ENCODE data around the gene HELZ2. TPM values are rescaled to one million over a fixed set of nuclear protein-coding genes. Genes with fewer than 3 reads are reported as not detected.

HELZ2 gene
- total and polyA plus RNA-seq, 7 experiments from 2014 or later, result 3.8 to 102 (median 24.9) TPM

DNA sequence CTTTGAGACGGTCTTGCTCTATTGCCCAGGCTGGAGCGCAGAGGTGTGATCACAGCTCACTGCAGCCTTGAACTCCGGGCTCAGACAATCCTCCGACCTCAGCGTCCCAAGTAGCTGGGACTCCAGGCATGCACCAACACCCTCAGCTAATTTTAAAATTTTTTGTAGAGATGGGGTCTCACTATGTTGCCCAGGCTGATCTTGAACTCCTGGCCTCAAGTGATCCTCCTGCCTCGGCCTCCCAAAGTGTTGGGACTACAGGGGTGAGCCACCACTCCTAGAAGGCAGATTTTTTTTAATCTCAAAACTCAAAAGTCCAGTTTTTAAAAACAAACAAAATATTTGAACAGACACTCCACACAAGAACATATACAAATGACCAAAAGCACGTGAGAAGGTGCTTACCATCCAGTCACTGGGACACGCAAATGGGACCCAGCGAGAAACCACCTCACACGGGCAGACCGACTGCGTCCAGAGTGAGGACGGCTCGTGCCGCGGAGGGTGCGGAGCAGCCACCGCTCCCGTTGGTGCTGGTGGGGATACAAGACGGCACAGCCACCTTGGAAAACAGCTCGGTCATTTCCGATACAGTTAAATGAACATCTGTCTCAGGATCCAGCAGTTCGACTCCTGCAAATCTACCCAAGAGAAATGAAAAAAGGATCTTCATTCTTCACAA, 8.5 kb upstream of the HELZ2 start:
- Histone ChIP-seq H3K4me3 (ENCODE audit: low read length) (no peak overlapping the region), H3K27ac (ENCODE audit: low read depth, low read length) (no peak overlapping the region), H3K27me3 (ENCODE audit: control insufficient read depth in 2 of 2, insufficient read depth in 2 of 2, low read length in 2 of 2) (no peaks in the 10 kb centered on the region), H3K36me3 (ENCODE audit: control insufficient read depth in 2 of 3, insufficient read depth in 3 of 3, low read length in 3 of 3) (no peaks in the 10 kb centered on the region), H3K9me3 (ENCODE audit: control insufficient read depth in 2 of 3, low read length in 3 of 3) (no peaks in the 10 kb centered on the region), H3K4me1 (ENCODE audit: control insufficient read depth in 2 of 2, insufficient read depth in 2 of 2, low read length in 2 of 2) (peaks cover 0 to 18% of the 10 kb centered on the region in 2 donors)
- no peak for DNase-seq
- Mint-ChIP-seq H3K9me3 (no peaks in the 10 kb centered on the region), H3K4me3 (no peak overlapping the region), H3K27ac (peak overlapping the region in 2 of 9 donors; percentile 41 to 46), H3K36me3 (no peaks in the 10 kb centered on the region), H3K27me3 (peaks cover 0 to 33% (median 0%) of the 10 kb centered on the region in 5 donors), H3K4me1 (peaks cover 5 to 26% (median 16%) of the 10 kb centered on the region in 7 donors)
- POLR2A ChIA-PET, result interaction anchor here (0.7 to 1.2 kb wide), 5 partner anchors 21 to 56 kb away, joined by 3 to 5 read pairs (median 3); partner anchors contain the start of gene PTK6
- CTCF ChIA-PET, result interaction anchor here (2.6 kb wide), 1 partner anchor 45 kb away, joined by 18 read pairs; the partner anchor contains the start of gene PTK6
- intact Hi-C loops (cut with micrococcal nuclease), result no loop called here
- ATAC-seq, result no peak

DNA sequence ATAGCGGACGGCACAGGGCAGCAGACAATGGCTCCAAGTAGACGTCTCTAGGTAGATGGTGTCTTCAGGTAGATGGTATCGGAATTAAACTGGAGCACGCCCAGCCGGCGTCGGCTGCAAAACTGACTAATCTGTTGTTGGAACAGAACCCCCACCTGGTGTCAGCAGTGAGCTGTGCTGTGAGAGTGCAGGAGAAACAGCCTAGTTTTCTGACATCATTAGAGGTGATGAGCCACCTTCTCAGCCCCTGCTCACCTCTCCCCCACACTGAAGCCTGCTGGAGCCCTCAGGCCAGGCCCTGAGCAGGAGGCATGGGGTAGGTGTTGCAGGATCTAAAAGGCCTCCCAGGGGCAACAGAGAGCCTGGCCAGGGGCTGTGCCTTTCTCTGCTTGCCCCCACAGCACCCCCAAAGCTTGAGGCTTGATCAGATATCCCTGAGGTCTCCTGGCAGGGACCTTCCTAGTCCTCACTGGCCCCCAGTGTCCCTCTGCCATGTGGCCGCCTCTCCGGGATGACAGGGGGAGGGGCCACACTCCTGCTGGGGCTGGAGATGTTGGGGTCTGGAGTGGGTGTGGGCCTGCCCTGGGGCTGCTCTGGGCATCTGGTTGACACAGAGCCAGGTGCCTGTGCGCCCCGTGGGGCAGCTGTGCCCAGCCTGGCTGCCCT, 6.9 kb upstream of the HELZ2 start:
- H3K36me3 ChIP-seq (ENCODE audit: control insufficient read depth in 2 of 3, insufficient read depth in 3 of 3, low read length in 3 of 3), result no peaks in the 10 kb centered on the region
- POLR2A ChIA-PET, result interaction anchor here (1.0 to 1.2 kb wide), 3 partner anchors 43 to 58 kb away, joined by 3 to 5 read pairs (median 3); no protein-coding TSS in a partner anchor

DNA sequence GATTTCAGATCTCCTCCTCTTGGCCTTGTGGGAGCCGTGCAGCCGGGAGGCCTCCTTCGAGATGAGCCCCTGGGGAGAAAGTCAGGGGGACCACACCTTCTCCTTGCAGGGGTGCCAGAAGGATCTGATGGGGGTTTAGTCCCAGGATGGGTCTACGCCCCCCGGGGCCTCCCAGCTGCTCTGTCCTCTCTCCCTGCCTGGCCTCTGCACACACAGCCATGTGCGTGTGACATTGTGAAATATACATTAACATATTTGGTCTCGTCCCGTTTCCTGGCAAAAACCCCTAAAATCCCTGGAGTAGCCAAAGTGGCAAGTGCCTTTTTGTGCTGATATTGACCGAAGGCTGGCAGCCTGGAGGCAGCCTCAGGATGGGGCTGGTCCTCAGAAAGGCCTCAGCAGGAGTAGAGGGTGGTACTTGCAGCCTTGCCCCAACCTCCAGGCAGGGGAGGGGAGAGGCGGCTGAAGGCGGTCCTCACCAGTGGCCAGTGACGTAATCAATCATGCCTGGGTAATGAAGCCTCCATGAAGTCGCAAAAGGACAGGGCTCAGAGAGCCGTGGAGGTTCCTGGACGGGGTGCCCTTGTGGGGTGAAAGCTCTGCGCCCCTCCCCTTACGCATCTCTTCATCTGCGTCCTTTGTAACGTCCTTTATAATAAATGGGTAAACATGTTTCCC, 5.1 kb upstream of the HELZ2 start:
- peaks cover 5 to 10% of the 10 kb centered on the region in 2 donors for H3K4me1 ChIP-seq (ENCODE audit: control insufficient read depth in 2 of 2, insufficient read depth in 2 of 2, low read length in 2 of 2)
- Mint-ChIP-seq H3K4me1 (peaks cover 0 to 14% (median 11%) of the 10 kb centered on the region in 7 donors), H3K4me3 (no peak overlapping the region), H3K9me3 (no peaks in the 10 kb centered on the region), H3K36me3 (no peaks in the 10 kb centered on the region), H3K27me3 (peaks cover 0 to 47% (median 0%) of the 10 kb centered on the region in 5 donors), H3K27ac (peak overlapping the region in 1 of 9 donors; percentile 31)
- no peak for ATAC-seq
- H3K27ac ChIP-seq (ENCODE audit: low read depth, low read length), result no peak overlapping the region
- DNase-seq, result no peak
- H3K27me3 ChIP-seq (ENCODE audit: control insufficient read depth in 2 of 2, insufficient read depth in 2 of 2, low read length in 2 of 2), result no peaks in the 10 kb centered on the region
- no peak overlapping the region for H3K4me3 ChIP-seq (ENCODE audit: low read length)
- ChIA-PET CTCF (interaction anchor here (0.6 to 0.7 kb wide), 2 partner anchors 8 to 355 kb away, joined by 3 to 6 read pairs; no protein-coding TSS in a partner anchor), POLR2A (no interaction called here)
- no peaks in the 10 kb centered on the region for H3K36me3 ChIP-seq (ENCODE audit: control insufficient read depth in 2 of 3, insufficient read depth in 3 of 3, low read length in 3 of 3)
- intact Hi-C loops (cut with micrococcal nuclease), result no loop called here
- H3K9me3 ChIP-seq (ENCODE audit: control insufficient read depth in 2 of 3, low read length in 3 of 3), result no peaks in the 10 kb centered on the region

More for the DNA sequence above, 6.9 kb upstream of the HELZ2 start:
- Histone ChIP-seq H3K4me1 (ENCODE audit: control insufficient read depth in 2 of 2, insufficient read depth in 2 of 2, low read length in 2 of 2) (peaks cover 0 to 10% of the 10 kb centered on the region in 2 donors), H3K4me3 (ENCODE audit: low read length) (no peak overlapping the region), H3K27me3 (ENCODE audit: control insufficient read depth in 2 of 2, insufficient read depth in 2 of 2, low read length in 2 of 2) (no peaks in the 10 kb centered on the region), H3K9me3 (ENCODE audit: control insufficient read depth in 2 of 3, low read length in 3 of 3) (no peaks in the 10 kb centered on the region), H3K27ac (ENCODE audit: low read depth, low read length) (no peak overlapping the region)
- Mint-ChIP-seq H3K27me3 (peaks cover 0 to 42% (median 0%) of the 10 kb centered on the region in 5 donors), H3K4me3 (peak overlapping the region in 1 of 10 donors; percentile 17), H3K9me3 (no peaks in the 10 kb centered on the region), H3K27ac (peak overlapping the region in 1 of 9 donors; percentile 74), H3K36me3 (no peaks in the 10 kb centered on the region), H3K4me1 (peaks cover 0 to 17% (median 14%) of the 10 kb centered on the region in 7 donors)
- ATAC-seq (peak; percentile 96), DNase-seq (peak; percentile 30 to 87 (median 81))
- intact Hi-C loops (cut with micrococcal nuclease), result loop anchor here (1.0 to 2.0 kb wide), 11 partner anchors 28 to 394 kb away; partner anchors contain the start of genes ARFRP1 (in 1 of the 2) and RTEL1 (in 1 of the 2)
- CTCF ChIA-PET, result interaction anchor here (0.8 to 2.6 kb wide), 2 partner anchors 43 to 77 kb away, joined by 3 to 18 read pairs; partner anchors contain the start of genes PTK6 and RTEL1

DNA sequence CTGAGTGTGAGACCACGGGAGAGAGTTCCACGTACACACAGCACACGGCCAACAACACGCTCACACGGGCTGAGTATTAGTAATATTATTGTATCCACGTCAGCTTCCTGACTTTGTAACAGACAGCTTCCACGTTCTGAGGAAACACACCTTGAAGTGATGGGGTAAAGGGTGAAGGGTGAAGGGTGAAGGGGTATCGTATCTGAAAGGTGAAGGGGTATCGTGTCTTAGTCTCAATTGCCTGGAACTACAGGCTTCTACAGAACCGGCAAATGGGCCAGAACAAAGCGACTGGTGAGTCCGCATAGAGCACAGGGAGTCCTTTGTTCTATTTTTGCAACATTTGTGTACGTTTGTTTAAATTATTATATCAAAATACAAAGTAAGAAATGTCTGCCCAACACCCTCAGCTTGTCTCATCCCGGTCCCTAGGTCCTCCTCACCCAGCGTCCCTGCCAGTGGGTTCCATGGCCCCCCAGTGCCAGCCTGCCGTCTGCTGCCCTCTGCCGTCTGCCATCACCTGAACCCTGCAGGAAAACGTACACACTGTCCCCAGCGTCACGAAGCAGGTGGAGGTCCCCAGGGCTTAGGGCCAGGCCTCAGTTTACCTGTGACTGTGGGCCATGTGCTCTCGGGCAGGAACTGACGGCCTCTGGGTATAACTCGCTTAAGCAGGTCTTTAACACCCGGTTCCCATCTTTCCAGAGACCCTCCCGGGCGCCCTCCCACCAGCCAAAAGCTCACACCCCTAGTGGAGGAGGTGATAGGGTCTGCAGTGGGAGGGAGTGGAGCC, 4.4 kb upstream of the HELZ2 start:
- ChIA-PET POLR2A (no interaction called here), CTCF (no interaction called here)
- H3K9me3 Mint-ChIP-seq, result no peaks in the 10 kb centered on the region
- peak overlapping the region in 1 of 10 donors; percentile 39 for H3K4me3 Mint-ChIP-seq
- no peaks in the 10 kb centered on the region for H3K36me3 ChIP-seq (ENCODE audit: control insufficient read depth in 2 of 3, insufficient read depth in 3 of 3, low read length in 3 of 3)
- peaks cover 0 to 43% (median 0%) of the 10 kb centered on the region in 5 donors for H3K27me3 Mint-ChIP-seq
- H3K27me3 ChIP-seq (ENCODE audit: control insufficient read depth in 2 of 2, insufficient read depth in 2 of 2, low read length in 2 of 2), result no peaks in the 10 kb centered on the region
- H3K27ac ChIP-seq (ENCODE audit: low read depth, low read length), result no peak overlapping the region
- H3K4me1 Mint-ChIP-seq, result peaks cover 0 to 14% (median 11%) of the 10 kb centered on the region in 7 donors
- ATAC-seq, result no peak
- no peak for DNase-seq
- intact Hi-C loops (cut with micrococcal nuclease), result no loop called here
- H3K27ac Mint-ChIP-seq, result no peak overlapping the region
- no peak overlapping the region for H3K4me3 ChIP-seq (ENCODE audit: low read length)
- H3K9me3 ChIP-seq (ENCODE audit: control insufficient read depth in 2 of 3, low read length in 3 of 3), result no peaks in the 10 kb centered on the region
- H3K36me3 Mint-ChIP-seq, result no peaks in the 10 kb centered on the region
- H3K4me1 ChIP-seq (ENCODE audit: control insufficient read depth in 2 of 2, insufficient read depth in 2 of 2, low read length in 2 of 2), result peaks cover 7 to 11% of the 10 kb centered on the region in 2 donors

DNA sequence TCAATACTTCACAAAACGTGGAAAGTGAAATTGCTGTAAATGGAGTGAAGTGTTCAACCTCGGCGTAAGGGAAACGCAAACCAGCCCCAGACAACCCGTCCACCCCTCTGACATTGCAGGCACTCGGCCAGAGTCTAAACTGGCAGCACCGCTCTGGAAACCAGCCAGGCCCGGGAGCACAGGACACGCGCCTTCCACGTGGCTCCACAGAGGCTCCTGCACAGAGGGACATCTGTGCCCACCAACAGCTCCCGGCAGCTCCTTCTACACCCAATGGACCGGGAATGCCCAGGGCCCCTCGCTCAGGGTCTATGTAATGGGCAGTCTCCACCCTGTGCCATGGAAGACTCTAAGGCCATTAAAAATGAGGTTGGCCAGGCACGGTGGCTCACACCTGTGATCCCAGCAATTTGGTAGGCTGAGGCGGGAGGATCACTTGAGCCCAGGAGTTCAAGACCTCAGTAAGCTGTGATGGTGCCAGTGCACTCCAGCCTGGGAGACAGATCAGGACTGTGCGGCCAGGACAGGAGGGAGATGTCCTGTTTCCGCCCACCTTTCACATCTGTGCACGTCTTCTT, 3.4 kb upstream of the HELZ2 start:
- Mint-ChIP-seq H3K9me3 (no peaks in the 10 kb centered on the region), H3K4me3 (no peak overlapping the region), H3K27me3 (peaks cover 0 to 39% (median 0%) of the 10 kb centered on the region in 5 donors), H3K27ac (no peak overlapping the region), H3K4me1 (peaks cover 0 to 14% (median 11%) of the 10 kb centered on the region in 7 donors), H3K36me3 (no peaks in the 10 kb centered on the region)
- Histone ChIP-seq H3K4me1 (ENCODE audit: control insufficient read depth in 2 of 2, insufficient read depth in 2 of 2, low read length in 2 of 2) (peaks cover 13 to 17% of the 10 kb centered on the region in 2 donors), H3K36me3 (ENCODE audit: control insufficient read depth in 2 of 3, insufficient read depth in 3 of 3, low read length in 3 of 3) (peaks cover 0 to 4% (median 0%) of the 10 kb centered on the region in 3 experiments), H3K27me3 (ENCODE audit: control insufficient read depth in 2 of 2, insufficient read depth in 2 of 2, low read length in 2 of 2) (no peaks in the 10 kb centered on the region), H3K27ac (ENCODE audit: low read depth, low read length) (no peak overlapping the region), H3K4me3 (ENCODE audit: low read length) (no peak overlapping the region), H3K9me3 (ENCODE audit: control insufficient read depth in 2 of 3, low read length in 3 of 3) (no peaks in the 10 kb centered on the region)
- CTCF ChIA-PET, result interaction anchor here (0.6 kb wide), 1 partner anchor 40 kb away, joined by 8 read pairs; no protein-coding TSS in a partner anchor
- intact Hi-C loops (cut with micrococcal nuclease), result no loop called here
- ATAC-seq (no peak), DNase-seq (no peak)
- POLR2A ChIA-PET, result no interaction called here

Measured in naive thymus-derived CD4-positive, alpha-beta T cell (primary cell).